ENCODE results near the gene MYL9.

Gene MYL9

DNA sequence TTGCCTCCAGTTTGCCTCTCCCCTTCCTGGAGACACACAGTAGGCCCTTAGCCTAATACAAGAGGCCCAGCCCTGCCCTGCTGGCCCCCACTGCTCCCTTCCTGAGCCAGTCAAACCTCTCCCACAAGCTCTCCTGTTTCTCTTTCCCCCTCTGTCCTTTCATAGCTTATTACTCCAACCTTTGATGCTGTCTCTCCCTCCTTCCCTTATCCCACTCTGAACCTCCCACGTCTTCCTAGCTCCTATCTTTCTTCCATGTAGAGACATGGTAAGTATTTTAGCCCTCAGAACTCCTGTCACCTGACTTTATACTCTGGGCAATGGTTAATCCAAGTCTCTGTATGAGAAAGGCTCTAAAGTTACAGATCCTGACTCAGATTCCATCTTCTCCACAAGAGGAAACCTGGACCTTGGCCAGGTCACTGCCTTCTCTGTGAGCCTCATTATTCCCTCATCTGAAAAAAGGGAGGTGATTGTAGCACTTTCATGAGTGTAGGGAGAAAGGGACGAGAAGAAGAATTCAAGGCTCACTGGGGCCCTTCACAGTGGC is 38.8 kb downstream of the MYL9 start:
- no peak for DNase-seq (ENCODE audit: low read depth in 2 of 2)

- no peak for DNase-seq (ENCODE audit: low read depth in 2 of 2)
Measured at GRCh38 chr20:36582322-36582721, 41.0 kb downstream of the MYL9 start.

GRCh38 chr20:36582821-36583220 is 41.5 kb downstream of the MYL9 start:
- DNase-seq (ENCODE audit: low read depth in 2 of 2) = no peak

DNA sequence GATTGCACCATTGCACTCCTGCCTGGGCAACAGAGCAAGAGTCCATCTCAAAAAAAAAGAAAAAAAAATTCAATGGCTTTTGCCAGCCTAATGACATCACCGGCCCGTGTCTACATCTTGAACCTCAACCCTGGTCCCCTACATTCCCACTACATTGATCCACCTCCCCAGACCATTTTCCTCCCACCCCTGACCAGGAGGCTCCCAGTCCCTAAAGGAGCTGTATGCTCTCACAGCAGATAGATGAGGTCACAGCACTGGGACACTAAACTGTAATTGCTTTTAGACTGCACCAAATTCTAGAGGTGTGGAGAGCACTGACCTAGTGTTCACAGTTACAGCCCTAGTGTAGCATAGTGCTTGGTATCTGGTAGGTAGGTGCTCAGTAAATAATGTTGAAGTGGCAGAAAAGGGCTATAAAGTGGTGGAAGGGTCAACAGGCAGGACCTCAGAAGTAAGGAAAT is 42.7 kb downstream of the MYL9 start:
- no peak for DNase-seq (ENCODE audit: low read depth in 2 of 2)

DNA sequence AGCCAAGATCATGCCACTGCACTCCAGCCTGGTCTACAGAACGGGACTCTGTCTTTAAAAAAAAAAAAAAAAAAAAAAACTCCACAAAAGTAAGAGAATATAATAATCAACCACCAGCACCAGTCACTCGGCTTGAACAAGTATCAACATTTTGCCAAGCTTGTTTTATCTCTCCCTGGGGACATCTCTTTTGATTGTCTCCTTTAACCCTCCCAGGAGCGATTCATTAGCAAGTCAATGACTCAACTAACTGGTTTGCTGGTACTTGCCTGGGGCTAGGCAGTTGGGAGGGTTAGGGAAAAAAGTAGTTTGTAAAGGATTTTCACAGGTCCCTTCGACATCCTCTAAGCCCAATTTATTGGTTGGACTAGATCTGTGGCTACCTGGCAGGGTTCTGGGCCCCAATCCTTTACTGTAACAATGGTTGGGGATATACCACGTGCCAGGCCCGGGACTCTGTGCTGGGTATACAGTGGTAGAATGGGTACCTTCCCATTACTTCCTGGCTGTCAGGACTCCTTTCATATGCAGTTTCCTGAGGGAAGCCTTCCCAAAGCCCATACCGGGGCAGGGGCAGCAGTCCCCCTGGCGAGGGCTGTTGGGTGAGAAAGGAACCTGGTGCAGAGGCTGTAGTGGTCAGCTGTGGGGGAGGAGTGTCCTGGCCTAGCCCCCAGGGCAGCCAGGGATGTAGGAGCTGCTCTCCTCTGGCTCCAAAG is 44.2 kb downstream of the MYL9 start:
- DNase-seq (ENCODE audit: low read depth in 2 of 2) = no peak

DNA sequence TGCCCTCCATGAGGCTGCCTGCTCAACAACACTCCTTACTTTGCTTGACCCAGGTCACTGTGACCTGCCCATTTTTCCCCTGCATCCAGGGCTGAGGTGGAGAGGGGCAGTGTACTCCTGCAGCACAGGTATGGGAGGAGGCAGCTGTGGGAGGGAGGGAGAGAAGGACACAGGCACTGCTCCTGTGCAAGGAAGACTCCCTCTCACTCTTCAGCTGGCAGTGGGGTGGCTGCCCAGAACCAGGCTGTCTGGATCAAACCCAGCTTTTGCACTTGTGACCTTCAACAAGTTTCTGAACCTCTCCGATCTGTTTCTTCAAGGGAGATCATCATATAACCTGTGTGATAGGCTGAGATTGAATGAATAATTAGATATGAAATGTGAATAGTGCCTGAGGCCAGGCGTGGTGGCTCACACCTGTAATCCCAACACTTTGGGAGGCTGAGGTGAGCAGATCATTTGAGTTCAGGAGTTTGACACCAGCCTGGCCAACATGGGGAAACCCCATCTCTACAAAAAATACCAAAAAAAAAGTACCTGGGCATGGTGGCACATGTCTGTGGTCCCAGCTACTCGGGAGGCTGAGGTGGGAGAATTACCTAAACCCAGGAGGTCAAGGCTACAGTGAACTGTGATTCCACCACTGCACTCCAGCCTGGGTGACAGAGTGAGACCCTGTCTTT is 46.2 kb downstream of the MYL9 start:
- no peak for DNase-seq (ENCODE audit: low read depth in 2 of 2)

- DNase-seq (ENCODE audit: low read depth in 2 of 2) = no peak
Measured at GRCh38 chr20:36591281-36591680, 50.0 kb downstream of the MYL9 start.

DNA sequence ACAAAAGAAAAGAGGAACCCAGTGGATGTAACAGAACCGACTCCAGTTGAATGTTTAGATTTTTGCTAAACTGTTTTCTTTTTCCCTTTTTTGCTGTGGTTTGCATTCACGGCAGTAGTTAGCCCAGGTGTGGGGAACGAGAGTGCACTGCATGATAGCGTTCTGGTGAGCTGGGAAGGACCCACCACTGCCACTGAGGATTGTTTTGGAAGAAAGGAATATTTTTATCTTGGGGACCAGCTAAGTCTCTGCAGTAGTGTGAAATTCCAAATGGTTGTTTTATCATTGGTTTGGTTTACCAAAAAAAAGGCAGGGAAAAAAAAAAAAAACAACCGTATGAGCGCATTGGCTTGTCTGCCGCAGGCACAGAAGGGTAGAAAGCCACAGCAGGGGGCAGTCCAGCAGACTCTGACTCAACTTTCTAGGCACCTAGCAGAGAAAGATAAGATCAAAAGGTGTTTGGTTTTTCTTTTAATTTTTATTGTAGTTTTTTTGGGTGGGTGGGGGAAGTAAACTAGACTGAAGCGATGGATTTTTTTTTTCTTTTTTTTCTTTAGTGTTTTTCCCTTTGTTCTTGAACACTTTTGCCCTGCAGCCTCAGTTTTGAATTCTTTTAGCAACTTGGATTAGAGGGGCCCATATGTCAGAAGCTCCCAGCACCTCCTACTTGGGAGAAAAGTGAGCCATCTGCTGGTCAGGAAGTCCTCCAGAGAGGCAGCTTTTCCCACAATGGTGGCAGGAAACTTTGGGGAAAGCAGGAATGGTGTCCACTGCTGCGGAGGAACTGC is 50.7 kb downstream of the MYL9 start:
- no peak for DNase-seq (ENCODE audit: low read depth in 2 of 2)

- no peak for DNase-seq (ENCODE audit: low read depth in 2 of 2)
Measured at GRCh38 chr20:36593347-36593929, 52.1 kb downstream of the MYL9 start.

DNA sequence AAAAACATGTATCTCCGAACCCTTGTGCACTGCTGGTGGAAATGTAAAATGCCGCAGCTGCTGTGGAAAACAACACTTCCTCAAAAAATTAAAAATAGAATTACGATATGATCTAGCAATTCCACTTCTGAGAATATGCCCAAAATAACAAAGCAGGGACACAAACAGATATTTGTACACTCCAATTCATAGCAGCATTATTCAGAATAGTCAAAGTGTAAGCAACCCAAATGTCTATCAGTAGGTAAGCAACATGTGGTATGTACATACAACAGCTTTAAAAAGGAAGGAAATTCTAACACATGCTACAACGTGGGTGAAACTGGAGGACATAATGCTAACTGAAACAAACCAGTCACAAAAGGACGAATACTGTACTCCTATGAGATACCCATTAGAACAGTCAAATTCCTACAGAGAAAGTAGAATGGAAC is 58.6 kb downstream of the MYL9 start:
- no peak for DNase-seq (ENCODE audit: low read depth in 2 of 2)

Data from stimulated activated CD4-positive, alpha-beta T cell treated with anti-CD3 and anti-CD28 coated beads, Interleukin-15, amount 100 ng/mL, for 48 hours (primary cell).